Hair follicle dermal papilla cell (primary cell): ENCODE results near the gene SNX20. TPM values are rescaled to one million over a fixed set of nuclear protein-coding genes. Genes with fewer than 3 reads are reported as not detected.

Source experiments
- total RNA-seq: library from RNA; depleted of rRNA; stranded (reverse); fragments of >200 nt; gene quantifications from 2 replicates; pipeline ENCODE4 v1.2.3, GENCODE V29; 2012

SNX20 gene
- not detected in 2 replicates for total RNA-seq

GRCh38 chr16:50681021-50681885 is at the start of gene SNX20:
TSS of gene SNX20 (minus strand) at chr16:50681312. CDS start at chr16:50677526, 3,786 bp downstream.

GRCh38 chr16:50692999-50693781 is 12.1 kb upstream of the SNX20 start, which contains the start of gene NOD2:
TSS of gene NOD2 (plus strand) at chr16:50693606. CDS start at chr16:50699496, 5,890 bp downstream.

Other genes with a start within 250 kb of the SNX20 start
- 0.12 and 0.49 TPM in 2 replicates for gene NKD1, start 132.9 kb downstream of the SNX20 start, total RNA-seq
- gene NOD2, start 12.3 kb upstream of the SNX20 start, total RNA-seq = 0.73 and 1.5 TPM in 2 replicates
- gene CYLD, start 60.8 kb upstream of the SNX20 start, total RNA-seq = 67.2 and 71.0 TPM in 2 replicates